Measurements from ENCODE around the gene RBP7.

Gene RBP7

DNA sequence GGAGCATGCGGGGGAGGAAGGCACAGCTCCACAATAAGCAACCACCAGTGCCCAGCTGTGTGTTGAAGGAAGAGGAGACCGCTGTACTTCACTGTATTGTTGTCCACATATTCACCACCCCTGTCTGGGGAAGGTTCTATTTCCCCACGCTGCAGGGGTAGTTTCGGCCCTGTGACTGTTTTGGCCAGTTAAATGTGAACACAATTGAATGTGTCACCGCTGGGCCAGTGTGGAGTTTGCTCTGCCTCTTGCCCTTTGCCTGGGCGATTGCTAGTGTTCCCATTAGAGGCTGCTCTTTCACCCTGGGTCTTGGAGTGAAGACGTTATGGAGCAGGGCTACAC, 68.3 kb downstream of the RBP7 start:
- DNase-seq (ENCODE audit: low read depth) = no peak
- TF ChIP-seq, protein P1, sequence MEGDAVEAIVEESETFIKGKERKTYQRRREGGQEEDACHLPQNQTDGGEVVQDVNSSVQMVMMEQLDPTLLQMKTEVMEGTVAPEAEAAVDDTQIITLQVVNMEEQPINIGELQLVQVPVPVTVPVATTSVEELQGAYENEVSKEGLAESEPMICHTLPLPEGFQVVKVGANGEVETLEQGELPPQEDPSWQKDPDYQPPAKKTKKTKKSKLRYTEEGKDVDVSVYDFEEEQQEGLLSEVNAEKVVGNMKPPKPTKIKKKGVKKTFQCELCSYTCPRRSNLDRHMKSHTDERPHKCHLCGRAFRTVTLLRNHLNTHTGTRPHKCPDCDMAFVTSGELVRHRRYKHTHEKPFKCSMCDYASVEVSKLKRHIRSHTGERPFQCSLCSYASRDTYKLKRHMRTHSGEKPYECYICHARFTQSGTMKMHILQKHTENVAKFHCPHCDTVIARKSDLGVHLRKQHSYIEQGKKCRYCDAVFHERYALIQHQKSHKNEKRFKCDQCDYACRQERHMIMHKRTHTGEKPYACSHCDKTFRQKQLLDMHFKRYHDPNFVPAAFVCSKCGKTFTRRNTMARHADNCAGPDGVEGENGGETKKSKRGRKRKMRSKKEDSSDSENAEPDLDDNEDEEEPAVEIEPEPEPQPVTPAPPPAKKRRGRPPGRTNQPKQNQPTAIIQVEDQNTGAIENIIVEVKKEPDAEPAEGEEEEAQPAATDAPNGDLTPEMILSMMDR (conservative IDR thresholded peaks at IDR 0.05; ENCODE audit: low read length) = no peak
- H3K4me3 ChIP-seq (ENCODE audit: low read length) = no peak overlapping the region
